MM.1S (cell line): ENCODE results near the gene ZNF586.

ENCODE experiments used
- CTCF ChIP-seq: fragments of 300-600 bp; sonication (generic); IDR thresholded peaks from 2 replicates; pipeline ENCODE4 v1.5.1; 2016; ENCODE audit warnings: antibody characterized with exemption, low read length, mixed read lengths
- EZH2 ChIP-seq: fragments of 300-600 bp; sonication (generic); optimal IDR thresholded peaks from 2 replicates; pipeline ENCODE3; 2017; ENCODE audit warnings: low read depth, mild to moderate bottlenecking, antibody characterized with exemption, low read length, mixed read lengths
- EZH2phosphoT487 ChIP-seq: fragments of 300-600 bp; sonication (generic); IDR thresholded peaks from 2 replicates; pipeline ENCODE4 v1.6.1; 2018; ENCODE audit warnings: antibody characterized with exemption, low read length

GRCh38 chr19:57747472-57747807 lies 22.0 kb upstream of the ZNF586 start:
- TF ChIP-seq CTCF (no peak), EZH2phosphoT487 (no peak), EZH2 (no peak)
